HG03378 (cell line): ENCODE data around the gene ADAR.

Experiments
- ATAC-seq: cut with Tn5 transposase; IDR thresholded peaks from one replicate; pipeline ENCODE4 v1.9.1; 2021; ENCODE audit warnings: mild to moderate bottlenecking, moderate library complexity; ENCODE audit not compliant: unreplicated experiment

ADAR gene

DNA sequence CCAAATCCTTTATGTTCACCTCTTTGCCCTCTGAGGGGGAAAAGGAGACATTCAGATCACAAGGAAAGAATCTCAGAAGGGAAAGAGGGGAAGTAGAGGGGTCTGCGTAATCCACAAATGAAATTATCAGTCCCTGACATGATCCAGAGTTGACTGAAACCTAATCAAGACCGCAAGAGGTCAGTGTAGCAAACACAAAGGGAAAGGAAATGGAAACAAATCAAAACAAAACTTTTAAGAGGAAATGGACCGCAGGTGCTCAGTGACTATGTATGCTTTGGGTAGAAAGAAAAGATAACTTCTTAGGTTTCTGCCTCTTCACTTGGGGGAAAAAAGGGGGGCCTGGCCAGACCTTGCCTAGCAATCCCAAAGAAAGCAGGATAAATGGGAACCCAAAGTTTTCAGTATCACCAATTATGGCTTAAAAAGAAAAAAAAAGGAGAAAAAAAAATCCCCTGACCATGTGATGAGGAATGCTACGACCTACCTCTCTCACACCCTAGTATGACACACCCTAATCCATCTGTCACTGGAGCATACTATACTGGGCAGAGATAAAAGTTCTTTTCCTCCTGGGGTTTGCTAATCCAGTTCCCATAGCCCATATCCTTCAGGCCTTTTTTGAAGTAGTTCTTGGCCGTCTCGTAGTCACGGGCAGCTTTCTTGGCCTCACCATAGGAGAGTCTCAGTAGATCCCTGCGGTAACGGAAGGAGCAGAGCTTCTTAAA lies 23.6 kb downstream of the ADAR start:
- no peak for ATAC-seq

DNA sequence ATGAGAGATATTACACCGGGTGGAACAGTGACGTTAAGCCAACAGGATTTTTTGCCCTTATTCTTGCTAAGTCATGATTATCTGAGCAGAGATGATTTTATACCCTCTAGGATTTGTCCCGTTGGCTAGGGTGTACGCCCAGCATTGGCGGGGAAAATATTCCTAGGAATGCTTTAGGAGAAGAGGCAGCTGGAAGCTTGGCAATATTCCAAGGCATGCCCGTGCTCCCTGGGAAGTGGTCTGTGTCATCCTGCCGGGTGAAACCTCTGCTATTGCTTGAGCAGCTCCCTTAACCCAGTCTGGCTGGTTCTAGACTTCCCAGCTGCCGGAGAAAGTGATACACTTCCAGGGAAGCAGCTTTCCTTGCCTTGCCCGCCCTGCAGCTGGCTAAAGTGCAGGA lies 24.2 kb downstream of the ADAR start:
- no peak for ATAC-seq

- ATAC-seq = no peak
Measured at GRCh38 chr1:154582885-154583284, 25.1 kb downstream of the ADAR start.

GRCh38 chr1:154581766-154582165 lies 26.2 kb downstream of the ADAR start:
- no peak for ATAC-seq

DNA sequence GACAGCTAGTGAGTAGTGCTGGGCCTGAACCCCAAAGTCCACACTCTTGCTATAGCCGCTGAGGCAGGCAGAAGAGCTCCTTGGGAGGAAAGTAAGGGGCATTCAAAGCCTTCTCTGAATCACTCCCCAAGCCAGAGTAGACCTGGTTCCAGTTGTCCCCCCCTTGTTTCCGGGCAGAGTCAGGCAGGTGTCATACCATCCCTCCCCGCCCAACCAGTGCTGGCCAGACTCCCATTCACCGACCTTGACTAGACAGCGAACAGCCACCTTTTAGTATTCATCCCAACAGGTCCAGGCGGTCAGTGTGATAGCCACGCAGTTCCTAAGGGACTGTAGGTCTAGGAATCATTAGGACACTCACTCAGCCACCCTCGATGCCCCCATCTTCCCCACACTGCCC lies 28.6 kb downstream of the ADAR start:
- ATAC-seq = no peak

DNA sequence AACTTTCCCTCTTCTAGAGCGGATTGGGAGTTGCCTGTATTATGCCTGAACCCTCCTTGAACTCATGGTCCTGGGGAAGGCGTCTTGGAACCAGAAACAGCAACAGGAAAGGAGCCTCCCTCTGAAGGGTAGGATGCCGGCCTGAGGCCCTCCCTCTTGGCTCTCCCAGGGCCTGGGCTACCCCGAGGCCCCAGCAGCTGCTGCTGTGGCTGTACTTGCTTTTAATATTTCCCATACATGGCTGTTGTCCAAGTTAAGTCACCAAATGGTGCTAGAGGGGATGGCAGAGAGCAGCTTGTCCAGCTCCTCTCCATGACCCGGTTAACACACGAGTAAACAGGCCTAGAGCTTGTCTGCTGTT lies 29.9 kb downstream of the ADAR start:
- no peak for ATAC-seq

- no peak for ATAC-seq
Measured at GRCh38 chr1:154577346-154578057, 30.5 kb downstream of the ADAR start.

- no peak for ATAC-seq
Measured at GRCh38 chr1:154575951-154576566, 31.9 kb downstream of the ADAR start.

DNA sequence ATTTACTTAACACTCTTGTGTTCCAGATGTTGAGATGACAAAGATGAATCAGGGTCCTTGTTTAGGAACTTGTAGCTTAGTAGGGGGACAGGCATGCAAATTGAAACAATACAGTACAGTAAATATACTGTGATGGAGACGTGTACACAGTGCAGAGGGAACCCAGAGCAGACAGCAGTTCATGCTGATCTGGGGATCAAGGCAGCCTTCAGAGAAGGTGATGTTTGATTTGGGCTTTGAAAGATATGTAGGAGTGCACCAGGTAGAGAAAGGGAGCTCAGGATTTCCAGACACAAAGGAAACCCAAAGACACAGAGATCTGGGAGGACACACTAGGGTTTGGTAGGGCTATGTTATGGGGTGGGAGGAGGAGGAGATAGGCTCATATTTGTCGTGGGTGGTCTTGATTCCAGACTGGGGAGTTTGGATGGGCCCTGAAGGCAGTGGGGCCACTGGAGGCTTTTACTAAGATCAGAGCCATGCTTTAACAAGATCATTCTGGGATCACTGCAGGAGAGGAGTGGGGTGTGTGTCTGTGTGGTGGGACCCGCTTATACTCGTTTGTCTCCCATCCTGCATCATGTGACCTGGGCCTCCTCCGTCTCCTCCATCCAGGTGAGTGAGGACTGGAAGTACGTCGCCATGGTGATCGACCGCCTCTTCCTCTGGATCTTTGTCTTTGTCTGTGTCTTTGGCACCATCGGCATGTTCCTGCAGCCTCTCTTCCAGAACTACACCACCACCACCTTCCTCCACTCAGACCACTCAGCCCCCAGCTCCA lies 32.6 kb downstream of the ADAR start:
- ATAC-seq = no peak

GRCh38 chr1:154574716-154575115 lies 33.3 kb downstream of the ADAR start:
- ATAC-seq = no peak

DNA sequence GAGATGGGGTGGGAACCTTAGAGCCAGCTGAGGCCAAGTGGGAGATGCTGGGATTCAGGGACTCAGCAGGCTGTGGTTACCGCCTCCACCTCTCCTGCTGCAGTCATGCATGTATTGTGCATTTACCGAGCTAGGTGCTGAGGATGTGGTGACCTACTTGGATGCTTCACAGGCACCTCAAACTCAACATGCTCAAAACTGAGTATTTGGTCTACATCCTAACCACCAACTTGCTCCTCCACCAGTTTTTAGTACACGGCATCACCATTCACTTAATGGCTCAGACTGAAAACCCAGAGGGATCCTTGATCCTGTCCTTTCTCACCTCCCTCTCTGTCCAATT lies 34.8 kb downstream of the ADAR start:
- ATAC-seq = no peak

- ATAC-seq = no peak
Measured at GRCh38 chr1:154572468-154573167, 35.4 kb downstream of the ADAR start.

GRCh38 chr1:154571964-154572288 lies 36.1 kb downstream of the ADAR start:
- no peak for ATAC-seq

DNA sequence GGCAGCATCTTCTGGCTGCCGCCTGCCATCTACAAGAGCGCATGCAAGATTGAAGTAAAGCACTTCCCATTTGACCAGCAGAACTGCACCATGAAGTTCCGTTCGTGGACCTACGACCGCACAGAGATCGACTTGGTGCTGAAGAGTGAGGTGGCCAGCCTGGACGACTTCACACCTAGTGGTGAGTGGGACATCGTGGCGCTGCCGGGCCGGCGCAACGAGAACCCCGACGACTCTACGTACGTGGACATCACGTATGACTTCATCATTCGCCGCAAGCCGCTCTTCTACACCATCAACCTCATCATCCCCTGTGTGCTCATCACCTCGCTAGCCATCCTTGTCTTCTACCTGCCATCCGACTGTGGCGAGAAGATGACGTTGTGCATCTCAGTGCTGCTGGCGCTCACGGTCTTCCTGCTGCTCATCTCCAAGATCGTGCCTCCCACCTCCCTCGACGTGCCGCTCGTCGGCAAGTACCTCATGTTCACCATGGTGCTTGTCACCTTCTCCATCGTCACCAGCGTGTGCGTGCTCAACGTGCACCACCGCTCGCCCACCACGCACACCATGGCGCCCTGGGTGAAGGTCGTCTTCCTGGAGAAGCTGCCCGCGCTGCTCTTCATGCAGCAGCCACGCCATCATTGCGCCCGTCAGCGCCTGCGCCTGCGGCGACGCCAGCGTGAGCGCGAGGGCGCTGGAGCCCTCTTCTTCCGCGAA lies 36.6 kb downstream of the ADAR start:
- ATAC-seq = no peak

GRCh38 chr1:154568157-154568815 lies 39.7 kb downstream of the ADAR start:
- no peak for ATAC-seq

- no peak for ATAC-seq
Measured at GRCh38 chr1:154567386-154568156, 40.4 kb downstream of the ADAR start, which contains the start of gene CHRNB2. Gene CHRNB2, plus strand, starts transcription at chr1:154567778. Its CDS starts 267 bp downstream, at chr1:154568045.

DNA sequence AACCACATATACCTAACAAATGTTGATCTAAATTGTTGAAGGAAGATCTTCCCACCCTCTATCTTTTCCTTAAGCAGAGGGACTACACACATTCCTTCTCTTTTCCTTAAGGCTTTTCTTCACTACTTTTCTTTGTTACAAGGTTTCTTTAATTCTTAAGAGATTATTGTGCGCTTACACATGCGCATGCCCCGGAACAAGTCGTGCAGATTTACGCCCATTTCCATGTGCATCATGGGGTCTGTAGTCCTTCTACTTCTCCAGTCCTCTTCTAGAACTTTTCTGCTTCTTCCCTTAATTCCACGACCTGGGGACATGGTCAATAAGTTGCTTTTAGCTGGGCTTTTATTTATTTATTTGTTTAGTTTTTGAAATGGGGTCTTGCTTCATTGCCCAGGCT lies 42.1 kb downstream of the ADAR start:
- ATAC-seq = no peak

DNA sequence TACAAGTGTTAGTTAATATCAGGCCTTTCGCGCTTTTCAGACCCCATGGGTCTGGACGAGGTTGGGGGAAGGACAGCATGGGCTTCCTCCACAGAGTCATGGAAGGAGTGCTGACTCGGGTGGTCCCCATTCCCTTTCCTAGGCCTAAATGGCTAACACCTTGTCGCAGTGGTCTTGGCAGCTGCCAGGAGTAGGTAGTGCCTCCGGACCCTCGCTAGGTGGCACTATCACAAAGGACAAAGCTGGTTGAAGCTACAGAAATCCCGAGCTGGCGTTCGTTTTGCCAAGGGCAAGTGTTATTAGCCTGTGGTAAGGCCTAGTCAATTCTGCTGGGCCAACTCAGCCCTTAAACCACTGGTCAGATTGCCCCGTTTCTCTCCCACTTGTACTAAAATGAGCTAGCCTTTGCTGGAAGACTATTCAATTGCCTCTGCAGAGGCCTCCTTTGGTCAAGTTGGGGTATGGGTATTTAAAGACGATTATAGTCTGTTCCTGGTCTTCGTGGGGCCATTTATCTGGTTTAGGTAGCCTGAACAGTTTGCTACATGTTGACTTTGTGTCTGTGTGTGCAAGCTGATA lies 48.4 kb downstream of the ADAR start:
- ATAC-seq = peak; percentile 60
